NT2/D1 (cell line): ENCODE measurements around the gene HNRNPAB.

Experiments used
- DNase-seq: peaks from one replicate; pipeline ENCODE4 v3.0.0-alpha.2; 2011; ENCODE audit warnings: low read depth, low spot score
- H3K27me3 ChIP-seq: 2 replicates; pipeline ENCODE4 v1.6.0; 2011; ENCODE audit warnings: mild to moderate bottlenecking; ENCODE audit not compliant: insufficient read length, insufficient read depth
- H3K36me3 ChIP-seq: 2 replicates; pipeline ENCODE4 v1.6.1; 2011; ENCODE audit warnings: mild to moderate bottlenecking, low read length, mixed read lengths; ENCODE audit not compliant: insufficient read depth, insufficient read length
- H3K4me1 ChIP-seq: 2 replicates; pipeline ENCODE4 v1.5.1; 2011; ENCODE audit not compliant: insufficient read depth, insufficient read length
- H3K4me3 ChIP-seq: 2 replicates; pipeline ENCODE4 v1.5.1; 2011; ENCODE audit warnings: low read depth; ENCODE audit not compliant: insufficient read length
- H3K9ac ChIP-seq: 2 replicates; pipeline ENCODE4 v1.6.0; 2011; ENCODE audit warnings: low read depth; ENCODE audit not compliant: insufficient read length
- H3K9me3 ChIP-seq: 2 replicates; pipeline ENCODE4 v1.5.1; 2011; ENCODE audit warnings: mild to moderate bottlenecking, low read length; ENCODE audit not compliant: insufficient read depth
- SUZ12 ChIP-seq: IDR thresholded peaks from 2 replicates; pipeline ENCODE4 v1.6.1; 2011; ENCODE audit not compliant: insufficient read length, insufficient read depth; ENCODE audit errors: extremely low read depth
- YY1 ChIP-seq: IDR thresholded peaks from 2 replicates; pipeline ENCODE4 v1.6.1; 2011; ENCODE audit not compliant: insufficient read length, insufficient read depth
- ZNF274 ChIP-seq: IDR thresholded peaks from 2 replicates; pipeline ENCODE4 v1.6.1; 2011; ENCODE audit warnings: mild to moderate bottlenecking, low read depth, low read length

HNRNPAB gene

GRCh38 chr5:178241688-178242231, 37.4 kb downstream of the HNRNPAB start:
- no peak for TF ChIP-seq ZNF274
- no peak for TF ChIP-seq SUZ12
- no peak for TF ChIP-seq YY1
- no peak for DNase-seq
- H3K9me3 ChIP-seq, result no peaks in the 10 kb centered on the region
- no peaks in the 10 kb centered on the region for H3K27me3 ChIP-seq
- H3K4me3 ChIP-seq, result no peak overlapping the region
- no peak overlapping the region for H3K9ac ChIP-seq
- H3K36me3 ChIP-seq, result no peaks in the 10 kb centered on the region
- peaks cover 3% of the 10 kb centered on the region for H3K4me1 ChIP-seq

DNA sequence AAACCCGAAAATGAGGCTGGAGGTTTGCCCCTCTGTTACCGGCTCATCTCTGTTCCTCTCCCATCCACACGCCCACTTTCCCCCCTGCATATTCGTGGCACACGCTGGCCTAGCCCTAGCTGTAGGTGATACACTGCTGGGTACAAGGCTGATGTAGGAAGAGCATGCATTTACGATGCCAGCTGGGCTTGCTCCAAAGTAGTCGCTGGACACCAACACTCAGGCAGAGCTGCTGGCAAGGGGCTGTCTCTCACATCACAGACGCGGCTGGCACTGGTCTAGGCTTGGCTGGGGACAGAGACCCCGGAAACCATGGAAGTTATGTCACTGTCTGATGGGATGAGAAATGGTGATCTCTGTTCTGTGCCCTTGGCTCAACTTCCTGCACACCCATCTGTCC, 38.1 kb downstream of the HNRNPAB start:
- Histone ChIP-seq H3K27me3 (no peaks in the 10 kb centered on the region), H3K9me3 (no peaks in the 10 kb centered on the region), H3K36me3 (no peaks in the 10 kb centered on the region), H3K4me1 (peaks cover 3% of the 10 kb centered on the region), H3K4me3 (no peak overlapping the region), H3K9ac (no peak overlapping the region)
- no peak for TF ChIP-seq YY1
- no peak for DNase-seq

GRCh38 chr5:178244576-178244975, 40.2 kb downstream of the HNRNPAB start:
- Histone ChIP-seq H3K4me1 (peaks cover 2% of the 10 kb centered on the region), H3K4me3 (no peak overlapping the region), H3K27me3 (no peaks in the 10 kb centered on the region), H3K9ac (no peak overlapping the region), H3K9me3 (no peaks in the 10 kb centered on the region), H3K36me3 (no peaks in the 10 kb centered on the region)
- TF ChIP-seq YY1 (no peak), ZNF274 (no peak), SUZ12 (no peak)
- no peak for DNase-seq

DNA sequence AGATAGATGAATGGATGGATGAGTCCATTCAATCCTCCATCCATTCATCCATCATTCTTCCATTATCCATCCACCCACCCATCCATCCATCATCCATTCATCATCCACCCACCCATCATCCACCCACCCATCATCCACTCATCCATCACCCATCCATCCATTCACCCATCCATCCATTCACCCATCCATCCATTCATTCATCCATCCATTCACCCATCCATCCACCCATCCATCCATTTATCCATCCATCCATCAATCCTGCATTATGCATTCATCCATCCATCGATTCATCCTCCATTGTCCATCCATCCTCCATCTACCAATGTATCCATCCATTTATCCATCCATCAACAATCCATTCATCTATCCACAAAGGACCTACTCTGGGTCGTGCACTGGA, 41.1 kb downstream of the HNRNPAB start:
- DNase-seq, result no peak
- Histone ChIP-seq H3K27me3 (no peaks in the 10 kb centered on the region), H3K36me3 (no peaks in the 10 kb centered on the region), H3K9ac (no peak overlapping the region), H3K4me3 (no peak overlapping the region), H3K4me1 (peaks cover 2% of the 10 kb centered on the region), H3K9me3 (no peaks in the 10 kb centered on the region)
- TF ChIP-seq YY1 (no peak), ZNF274 (no peak), SUZ12 (no peak)

- TF ChIP-seq ZNF274 (no peak), SUZ12 (no peak), YY1 (no peak)
- H3K4me1 ChIP-seq, result peaks cover 2% of the 10 kb centered on the region
- H3K9me3 ChIP-seq, result no peaks in the 10 kb centered on the region
- H3K36me3 ChIP-seq, result no peaks in the 10 kb centered on the region
- no peak overlapping the region for H3K9ac ChIP-seq
- no peak overlapping the region for H3K4me3 ChIP-seq
- H3K27me3 ChIP-seq, result no peaks in the 10 kb centered on the region
- no peak for DNase-seq
These were observed 42.4 kb downstream of the HNRNPAB start for GRCh38 chr5:178246624-178247279.

DNA sequence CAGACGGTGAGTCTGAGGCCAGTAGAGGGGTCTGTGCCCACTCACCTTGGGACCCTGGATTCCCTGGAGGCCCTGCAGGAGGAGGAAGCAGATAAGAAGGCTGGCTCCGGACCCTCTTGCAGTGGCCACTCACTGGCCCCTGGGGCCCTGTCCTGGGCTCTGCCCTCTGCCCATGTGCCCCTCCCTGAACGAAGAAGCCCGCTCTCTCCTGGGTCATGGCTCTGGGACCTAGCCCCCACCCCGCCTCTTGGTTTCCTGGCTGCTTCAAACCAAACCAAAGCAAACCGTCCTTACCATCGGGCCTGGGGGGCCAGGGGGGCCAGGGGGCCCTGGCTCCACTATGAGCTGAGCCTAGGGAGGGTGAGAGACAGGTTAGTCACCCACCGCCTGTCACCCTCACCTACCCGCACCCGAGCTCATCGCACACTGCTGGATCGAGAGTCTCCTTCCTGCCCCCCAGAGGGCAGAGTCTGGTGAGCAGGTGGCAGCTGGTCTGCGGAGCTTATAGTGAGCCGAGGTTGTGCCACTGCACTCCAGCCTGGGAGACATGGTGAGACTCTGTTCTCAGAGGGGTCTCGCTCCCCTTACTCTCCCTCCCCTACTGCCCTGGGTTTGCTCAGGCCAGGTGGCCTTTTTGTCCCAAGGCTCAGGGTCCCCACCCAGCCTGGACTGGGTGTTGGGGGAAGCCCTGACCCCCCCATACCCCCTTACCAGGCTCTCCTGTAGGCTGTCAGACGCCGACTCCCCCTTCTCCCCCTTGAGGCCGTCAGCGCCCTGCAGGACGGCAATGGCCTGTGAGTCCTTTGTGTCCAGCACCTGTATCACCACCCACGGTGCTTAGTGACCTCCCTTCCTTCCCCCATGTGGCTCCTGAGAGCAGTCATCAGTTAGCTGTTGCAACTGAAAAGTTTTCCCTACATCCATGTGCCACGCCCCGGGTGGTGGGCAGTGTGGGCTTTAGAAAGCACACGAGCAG, 43.4 kb downstream of the HNRNPAB start:
- TF ChIP-seq YY1 (no peak), SUZ12 (no peak), ZNF274 (no peak)
- Histone ChIP-seq H3K27me3 (no peaks in the 10 kb centered on the region), H3K4me1 (peaks cover 2% of the 10 kb centered on the region), H3K9ac (no peak overlapping the region), H3K9me3 (no peaks in the 10 kb centered on the region), H3K4me3 (no peak overlapping the region), H3K36me3 (no peaks in the 10 kb centered on the region)
- no peak for DNase-seq

DNA sequence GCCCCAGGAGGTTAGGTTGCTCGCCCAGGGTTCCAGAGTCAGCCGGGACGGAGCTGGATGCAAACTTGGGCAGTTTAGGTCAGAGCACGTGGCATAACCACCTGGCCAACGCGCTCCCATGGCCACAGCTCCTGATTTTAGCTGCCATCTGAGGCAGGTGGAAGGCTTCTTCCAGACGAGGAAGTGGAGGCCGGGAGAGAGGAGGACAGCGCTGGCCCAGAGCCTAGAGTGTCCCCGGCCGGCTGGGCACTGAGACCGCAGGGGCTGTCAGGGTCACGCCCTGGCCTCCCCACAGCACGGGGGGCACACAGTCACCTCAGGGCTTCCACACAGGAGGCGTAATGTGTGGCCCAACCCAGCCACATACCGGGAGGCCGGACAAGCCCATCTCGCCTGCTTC, 44.4 kb downstream of the HNRNPAB start:
- H3K9ac ChIP-seq, result no peak overlapping the region

More for the DNA sequence above, 44.4 kb downstream of the HNRNPAB start:
- Histone ChIP-seq H3K36me3 (no peaks in the 10 kb centered on the region), H3K27me3 (no peaks in the 10 kb centered on the region), H3K4me1 (peaks cover 2% of the 10 kb centered on the region), H3K9me3 (no peaks in the 10 kb centered on the region), H3K4me3 (no peak overlapping the region)
- no peak for DNase-seq
- TF ChIP-seq ZNF274, result no peak
- TF ChIP-seq YY1, result no peak
- no peak for TF ChIP-seq SUZ12
